ENCODE results near the gene PLEKHG4.
A peak's percentile ranks its signal among the peaks of the same experiment; 100 is the strongest.

PLEKHG4 gene

DNA sequence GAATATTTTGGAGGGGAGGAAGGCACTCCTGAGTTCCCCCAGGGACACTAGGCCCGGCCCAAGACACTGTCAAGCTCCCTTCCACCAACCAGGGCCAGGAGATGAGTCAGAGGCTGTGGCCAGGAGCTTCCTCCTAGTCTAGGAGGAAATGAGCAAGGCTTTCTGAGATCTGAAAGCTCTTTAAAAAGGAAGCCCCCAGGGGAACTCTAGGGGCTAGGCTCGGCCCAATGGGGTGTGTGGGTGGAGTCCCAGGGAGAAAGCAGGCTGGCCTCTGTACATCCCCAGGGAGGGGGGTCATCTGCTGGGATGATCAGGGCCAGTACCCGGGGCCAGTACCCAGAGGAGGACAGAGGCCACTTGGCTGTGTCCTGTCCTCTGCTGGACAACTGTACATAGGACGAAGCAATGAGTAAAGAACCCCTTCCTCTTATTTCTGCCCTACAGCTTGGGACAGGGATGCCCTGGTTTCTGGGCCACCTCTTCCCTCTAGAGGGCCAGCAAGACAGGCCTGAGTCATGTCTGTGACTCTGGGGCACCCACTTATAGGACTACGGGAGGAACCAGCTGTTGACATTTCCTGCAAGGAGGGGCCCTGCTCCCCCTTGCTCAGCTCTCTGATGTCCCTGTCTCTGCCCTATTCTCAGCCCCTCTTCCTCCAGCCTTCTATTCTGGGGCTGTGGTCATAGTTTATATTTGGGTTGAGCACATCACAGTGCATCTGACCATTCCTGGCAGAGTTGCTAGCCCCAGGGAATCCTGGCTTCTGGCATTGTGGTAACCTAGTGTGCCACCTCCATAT lies 34.7 kb upstream of the PLEKHG4 start:
- peak in 23 of 58 donors; percentile 14 to 61 (median 36) for DNase-seq

DNA sequence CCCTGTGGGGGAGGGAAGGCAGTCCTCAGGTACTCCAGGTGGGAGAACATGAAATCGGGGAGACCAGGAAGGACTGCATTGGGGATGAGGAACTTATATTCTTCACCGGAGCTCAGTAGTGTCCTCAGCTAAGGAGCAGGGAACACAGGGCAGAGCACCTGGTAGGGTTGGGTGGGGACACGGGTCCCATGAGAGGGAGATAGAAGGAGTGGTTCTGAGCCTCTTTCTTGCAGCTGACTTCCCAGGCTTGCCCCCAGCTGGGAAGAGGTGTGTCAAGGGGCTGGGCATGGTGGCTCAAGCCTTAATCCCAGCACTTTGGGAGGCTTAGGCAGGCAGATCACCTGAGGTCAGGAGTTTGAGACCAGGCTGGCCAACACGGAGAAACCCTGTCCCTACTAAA lies 34.1 kb upstream of the PLEKHG4 start:
- no peak for DNase-seq

DNA sequence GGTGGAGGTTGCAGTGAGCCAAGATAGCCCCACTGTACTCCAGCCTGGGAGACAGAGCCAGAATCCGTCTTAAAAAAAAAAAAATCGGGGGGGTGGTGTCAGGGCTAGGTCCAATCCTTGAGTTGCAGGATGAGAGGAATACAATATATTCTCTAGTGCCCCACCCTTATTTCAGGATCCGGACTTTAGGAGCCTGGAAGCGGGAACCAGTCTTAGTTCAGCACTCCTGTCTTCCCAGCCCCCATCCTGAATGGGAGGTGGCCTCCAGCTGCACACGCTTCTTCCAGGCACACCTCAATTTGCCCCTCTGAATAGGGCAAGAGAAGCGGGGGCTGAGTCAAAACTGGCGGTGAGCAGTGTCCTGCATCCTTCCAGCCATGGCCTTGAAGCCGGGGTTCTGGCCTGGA lies 33.7 kb upstream of the PLEKHG4 start:
- no peak for DNase-seq

DNA sequence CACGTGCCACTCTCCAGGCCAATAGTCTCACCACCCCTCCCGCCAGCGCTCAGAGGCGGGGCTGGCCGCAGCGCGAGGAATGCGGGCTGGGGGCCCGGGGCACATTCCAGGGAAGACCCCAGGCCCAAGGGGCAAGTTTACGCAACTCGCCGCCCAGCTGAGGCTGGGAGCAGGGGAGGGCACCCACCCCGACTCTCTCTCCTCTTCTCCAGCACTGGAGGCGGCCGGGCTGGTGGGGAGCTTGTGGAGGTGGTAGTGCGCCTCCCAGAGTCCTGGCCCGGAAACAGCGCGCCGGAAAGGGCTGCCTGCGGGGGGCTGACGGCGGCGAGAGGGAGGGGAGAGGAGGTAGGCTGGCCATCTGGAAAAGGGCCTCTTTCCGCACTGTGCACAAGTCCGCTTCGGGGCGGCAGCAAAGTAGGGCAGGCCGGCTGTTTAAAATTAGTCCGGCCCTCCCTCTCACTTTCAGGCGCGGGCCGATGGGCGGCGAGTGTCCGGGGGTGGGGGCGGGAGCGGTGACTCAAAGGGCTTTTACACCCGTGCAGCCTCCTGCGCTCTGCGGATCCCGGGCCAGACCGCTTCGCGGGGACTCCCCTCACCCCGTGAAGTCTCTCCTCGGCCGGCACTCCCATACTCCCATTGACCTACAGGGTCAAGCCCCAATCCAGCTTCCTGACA lies 33.1 kb upstream of the PLEKHG4 start:
- DNase-seq, result peak in 38 of 58 donors; percentile 18 to 79 (median 54)

DNA sequence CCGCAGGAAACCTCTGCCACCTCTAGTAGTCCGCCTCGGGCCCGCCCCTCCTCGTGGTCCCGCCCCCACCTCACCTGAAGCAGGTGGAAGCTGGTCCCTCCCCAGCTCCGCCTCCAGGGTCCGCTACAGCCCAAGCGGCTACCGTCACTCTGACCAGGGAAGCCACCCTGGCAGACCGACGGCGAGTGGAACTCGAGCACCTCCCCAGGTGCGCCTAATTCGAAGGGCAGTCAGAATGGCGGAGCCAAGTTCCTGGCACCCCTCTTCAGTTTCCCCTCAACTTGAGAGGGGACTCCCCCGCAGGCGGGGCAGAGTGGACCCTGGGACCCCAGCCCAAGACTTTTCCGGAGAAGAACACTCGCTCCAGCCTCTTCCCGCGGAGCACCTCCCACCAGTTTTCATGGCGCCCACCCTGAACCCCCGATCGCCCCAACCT lies 32.6 kb upstream of the PLEKHG4 start:
- DNase-seq, result no peak

DNA sequence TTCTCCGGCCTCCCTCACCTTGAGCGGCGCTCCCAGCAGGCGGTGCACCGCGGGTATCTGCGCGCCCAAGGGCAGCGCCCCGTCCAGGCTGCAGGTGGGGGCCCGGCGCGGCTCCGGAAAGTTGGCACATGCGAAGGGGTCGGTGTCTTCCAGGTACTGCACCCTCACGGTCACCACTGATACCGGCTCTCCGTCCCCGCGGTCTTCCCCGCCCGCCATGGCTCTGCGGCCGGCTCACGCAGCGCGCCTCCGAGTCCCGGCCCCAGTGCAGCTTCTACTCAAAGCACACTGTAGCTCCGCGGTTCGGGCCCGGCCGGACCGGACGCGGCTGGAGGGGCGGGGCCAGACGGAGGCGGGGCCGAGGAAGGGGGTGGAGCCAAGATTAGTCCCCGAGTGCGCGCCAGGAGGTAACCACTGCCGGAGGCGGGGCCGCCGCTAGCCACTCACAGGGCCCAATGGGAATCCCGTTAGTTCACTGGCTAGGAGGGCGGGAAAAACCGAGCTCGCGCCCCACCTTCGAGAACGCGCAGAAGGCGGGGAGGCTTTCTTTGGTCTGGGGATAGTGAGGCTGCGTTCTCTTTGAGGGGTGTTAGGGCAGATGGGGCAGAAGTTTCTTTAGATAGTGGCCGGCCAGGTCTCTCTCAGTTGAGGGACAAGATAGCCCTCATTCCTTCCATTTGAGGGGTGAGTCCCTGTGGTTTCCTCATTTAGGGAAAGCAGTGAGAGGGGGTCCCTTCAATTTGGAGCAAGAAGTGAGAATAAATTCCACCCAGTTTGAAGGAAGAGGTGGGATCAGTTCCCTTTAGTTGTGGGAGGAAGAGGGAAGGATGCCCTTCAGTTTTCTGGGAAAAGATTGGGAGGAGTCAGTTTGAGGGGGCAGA lies 31.9 kb upstream of the PLEKHG4 start, which contains the start of gene FHOD1:
Gene FHOD1, minus strand, starts transcription at position 290 of the 881 bp plus-strand sequence. Its CDS starts 71 bp downstream, at position 219.
- peak; percentile 40 to 97 (median 88) for DNase-seq

DNA sequence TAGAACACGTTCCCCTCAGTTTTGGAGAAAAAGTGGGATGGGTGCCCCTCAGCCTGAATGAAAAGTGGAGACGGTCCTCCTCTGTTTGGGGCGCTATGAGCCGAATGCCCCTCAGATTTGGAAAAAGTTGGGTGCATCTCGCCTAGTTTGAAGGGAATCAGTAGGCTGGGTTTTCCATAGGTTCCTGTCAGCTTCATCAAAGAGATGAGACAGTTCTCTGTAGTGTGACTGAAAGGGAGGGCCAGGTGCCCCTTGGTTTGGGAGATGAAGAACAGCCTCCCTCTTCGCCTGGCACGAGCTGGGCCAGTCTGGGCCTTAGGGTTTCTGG lies 31.3 kb upstream of the PLEKHG4 start:
- no peak for DNase-seq

DNA sequence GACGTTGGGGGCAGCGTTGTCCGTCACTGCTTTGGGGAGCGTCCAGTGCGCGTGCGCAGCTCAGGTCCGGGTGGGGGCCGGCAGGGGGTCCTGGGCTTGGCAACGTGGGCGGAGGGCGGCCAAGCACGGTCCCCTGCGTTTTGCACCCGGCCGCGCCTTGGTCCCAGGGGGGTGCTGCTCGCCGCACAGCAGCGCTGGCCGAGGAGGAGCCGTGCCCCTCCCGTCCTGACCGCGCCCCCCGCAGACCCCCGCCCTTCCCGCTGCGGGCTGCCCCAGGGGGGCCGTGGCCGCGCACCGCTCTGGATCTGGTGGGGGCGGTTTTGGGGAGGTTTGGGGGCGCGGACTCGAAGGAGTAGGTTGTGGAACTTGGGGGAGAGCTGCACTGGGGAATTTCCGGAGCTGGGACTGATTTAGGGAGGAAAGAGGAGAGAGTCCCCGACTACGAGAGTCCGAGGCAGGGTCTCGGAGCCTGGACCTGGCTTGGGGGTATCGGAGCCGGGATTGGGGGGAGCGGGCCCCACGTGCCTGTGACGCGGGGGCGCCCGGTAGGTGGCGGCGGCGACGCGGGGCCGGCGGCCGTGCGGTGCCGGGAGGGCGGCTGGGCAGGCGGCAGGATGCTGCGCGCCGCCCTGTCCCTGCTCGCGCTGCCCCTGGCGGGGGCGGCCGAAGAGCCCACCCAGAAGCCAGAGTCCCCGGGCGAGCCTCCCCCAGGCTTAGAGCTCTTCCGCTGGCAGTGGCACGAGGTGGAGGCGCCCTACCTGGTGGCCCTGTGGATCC lies 30.7 kb upstream of the PLEKHG4 start, which contains the start of gene SLC9A5:
Gene SLC9A5, plus strand, starts transcription at position 579 of the 777 bp plus-strand sequence. Its CDS starts 36 bp downstream, at position 615.
- peak in 5 of 58 donors; percentile 12 to 38 (median 18) for DNase-seq

DNA sequence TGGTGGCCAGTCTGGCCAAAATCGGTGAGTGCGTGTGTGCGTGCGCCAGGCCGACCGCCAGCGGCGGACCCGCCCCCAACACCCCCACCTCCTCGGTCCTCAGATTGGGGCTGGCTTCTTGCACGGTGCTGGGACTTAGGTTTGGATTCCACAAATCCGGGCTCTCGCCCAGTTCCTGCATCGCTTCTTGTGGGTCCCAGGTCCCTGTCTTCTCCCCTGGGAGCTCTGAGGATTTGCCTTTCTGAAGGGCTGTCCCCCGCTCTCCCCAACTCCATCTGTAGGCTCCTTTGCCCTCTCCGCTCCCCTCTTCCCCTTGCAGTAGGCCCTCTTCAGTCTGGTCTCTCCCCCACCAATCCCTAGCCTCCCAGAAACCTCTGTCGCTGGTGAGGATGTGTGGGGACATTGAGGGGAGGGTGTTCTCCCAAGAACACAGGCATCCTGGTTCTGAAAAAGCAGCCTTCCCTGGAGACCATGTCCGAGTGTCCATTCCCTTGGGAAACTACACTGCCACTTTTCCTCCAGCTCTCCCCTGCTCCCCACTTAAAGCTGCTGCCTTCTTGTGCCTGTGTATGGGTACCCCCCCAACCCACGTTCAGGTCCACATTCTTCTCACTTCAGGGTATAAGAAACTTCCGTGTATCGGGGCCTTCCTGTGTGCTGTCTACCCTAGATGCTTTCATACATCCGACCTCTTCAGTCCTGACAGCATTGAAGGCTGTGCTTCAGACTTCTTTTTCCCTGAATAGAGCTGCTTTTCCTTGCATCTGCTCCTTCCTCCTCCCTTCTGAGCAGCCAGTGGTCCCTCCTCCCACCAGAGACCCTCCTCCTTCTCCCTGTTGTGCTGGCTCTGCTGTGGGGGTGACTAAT lies 29.9 kb upstream of the PLEKHG4 start:
- no peak for DNase-seq

DNA sequence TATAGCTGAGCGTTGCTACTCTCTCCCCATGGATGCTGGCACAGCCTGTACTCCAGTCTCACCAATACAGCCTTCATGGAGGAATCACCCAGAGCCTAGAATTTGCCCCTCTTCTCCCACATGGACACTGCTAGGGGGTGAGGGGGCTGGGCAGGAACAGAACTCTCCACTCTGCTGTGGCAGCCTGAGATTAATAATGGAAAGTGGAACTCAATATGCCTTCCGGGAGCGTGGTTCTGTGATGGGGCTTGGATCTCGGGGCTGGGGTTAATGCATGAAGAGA lies 29.3 kb upstream of the PLEKHG4 start:
- no peak for DNase-seq

DNA sequence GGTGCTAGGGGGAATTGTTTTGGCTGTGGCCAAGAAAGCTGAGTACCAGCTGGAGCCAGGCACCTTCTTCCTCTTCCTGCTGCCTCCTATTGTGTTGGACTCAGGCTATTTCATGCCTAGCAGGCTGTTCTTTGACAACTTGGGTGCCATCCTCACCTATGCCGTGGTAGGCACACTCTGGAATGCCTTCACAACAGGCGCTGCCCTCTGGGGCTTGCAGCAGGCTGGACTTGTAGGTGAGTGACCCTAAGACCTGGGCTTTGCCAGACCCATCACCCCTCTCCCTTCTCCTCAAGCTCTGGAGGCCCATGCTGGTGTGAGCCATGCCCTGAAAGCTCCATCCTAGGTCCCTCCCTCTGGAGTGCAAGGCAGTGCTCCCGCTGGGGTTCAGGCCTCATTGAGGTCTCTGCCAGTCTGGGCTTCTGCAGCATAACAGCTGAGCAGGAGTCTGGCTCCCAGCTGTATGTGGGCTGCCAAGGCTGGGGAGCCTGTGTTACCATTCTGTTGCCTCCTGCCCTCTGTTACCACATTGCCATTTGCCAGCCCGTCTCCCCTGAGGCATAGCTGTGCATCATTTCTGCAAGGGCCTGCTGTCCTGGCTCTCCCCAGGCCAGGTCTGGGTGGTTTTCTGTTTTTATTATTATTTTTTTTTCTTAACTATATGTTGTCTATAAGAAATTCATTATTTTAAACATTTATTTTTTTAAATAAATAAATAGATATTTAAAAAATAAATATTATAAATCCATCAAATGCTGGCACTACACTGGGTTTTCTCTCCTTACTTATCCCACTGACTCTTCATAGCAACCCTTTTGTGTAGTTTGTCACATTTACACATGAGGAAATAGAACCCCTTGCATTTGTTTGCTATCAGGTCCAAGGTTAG lies 26.5 kb upstream of the PLEKHG4 start:
- peak in 18 of 58 donors; percentile 8 to 54 (median 38) for DNase-seq

DNA sequence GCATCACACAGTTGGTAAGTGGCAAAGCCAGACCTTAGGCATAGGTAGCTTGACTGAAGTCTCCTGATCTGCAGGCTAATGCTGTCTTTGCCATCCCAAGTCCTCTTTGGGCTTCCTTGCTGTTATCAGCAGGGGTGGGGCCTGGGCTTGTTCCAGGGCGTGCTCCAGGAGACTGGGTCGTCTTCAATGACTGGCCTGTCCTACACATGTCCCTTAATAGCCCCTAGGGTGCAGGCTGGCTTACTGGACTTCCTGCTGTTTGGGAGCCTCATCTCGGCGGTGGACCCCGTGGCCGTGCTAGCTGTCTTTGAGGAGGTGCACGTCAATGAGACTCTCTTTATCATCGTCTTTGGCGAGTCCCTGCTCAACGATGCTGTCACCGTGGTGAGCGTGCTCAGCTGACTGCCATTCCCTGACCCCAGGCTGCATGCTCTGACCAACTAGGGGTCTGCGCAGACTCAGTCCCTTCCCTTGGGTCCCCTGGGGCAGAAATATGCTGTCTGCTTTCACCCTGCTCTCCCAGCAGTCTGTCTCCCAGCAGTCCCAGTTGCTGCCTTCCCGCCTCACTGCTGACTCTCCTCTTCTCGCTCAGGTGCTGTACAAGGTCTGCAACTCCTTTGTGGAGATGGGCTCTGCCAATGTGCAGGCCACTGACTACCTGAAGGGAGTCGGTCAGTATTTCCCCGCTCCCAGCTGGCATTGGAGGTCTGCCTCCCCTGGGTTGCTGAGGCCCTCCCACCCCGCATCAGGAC lies 24.4 kb upstream of the PLEKHG4 start:
- no peak for DNase-seq

DNA sequence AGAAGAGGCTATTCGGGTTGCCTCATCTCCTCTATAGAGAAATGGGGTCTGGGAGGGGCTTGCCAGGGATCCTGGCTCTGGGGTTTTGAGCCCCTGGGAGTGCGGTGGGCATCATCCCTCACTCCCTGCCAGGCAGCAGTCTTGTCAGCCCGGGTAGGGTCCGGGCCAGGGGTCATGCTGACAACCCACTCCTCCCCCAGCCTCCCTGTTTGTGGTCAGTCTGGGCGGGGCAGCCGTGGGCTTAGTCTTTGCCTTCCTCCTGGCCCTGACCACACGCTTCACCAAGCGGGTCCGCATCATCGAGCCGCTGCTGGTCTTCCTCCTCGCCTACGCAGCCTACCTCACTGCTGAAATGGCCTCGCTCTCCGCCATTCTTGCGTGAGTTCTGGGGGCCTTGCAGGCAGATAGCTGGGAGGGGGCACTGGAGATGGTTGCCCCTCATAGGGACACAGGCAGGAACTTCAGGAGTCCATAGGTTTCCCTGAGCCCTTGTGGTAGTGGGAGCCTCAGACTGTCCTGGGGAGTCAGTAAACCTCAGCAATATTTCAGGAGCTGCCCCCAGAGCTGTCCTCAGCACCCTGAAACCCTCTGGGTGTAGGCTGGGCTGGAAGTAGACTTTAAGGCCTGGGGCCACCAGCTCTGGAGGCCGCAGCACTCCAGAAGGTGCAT lies 23.6 kb upstream of the PLEKHG4 start:
- no peak for DNase-seq

DNA sequence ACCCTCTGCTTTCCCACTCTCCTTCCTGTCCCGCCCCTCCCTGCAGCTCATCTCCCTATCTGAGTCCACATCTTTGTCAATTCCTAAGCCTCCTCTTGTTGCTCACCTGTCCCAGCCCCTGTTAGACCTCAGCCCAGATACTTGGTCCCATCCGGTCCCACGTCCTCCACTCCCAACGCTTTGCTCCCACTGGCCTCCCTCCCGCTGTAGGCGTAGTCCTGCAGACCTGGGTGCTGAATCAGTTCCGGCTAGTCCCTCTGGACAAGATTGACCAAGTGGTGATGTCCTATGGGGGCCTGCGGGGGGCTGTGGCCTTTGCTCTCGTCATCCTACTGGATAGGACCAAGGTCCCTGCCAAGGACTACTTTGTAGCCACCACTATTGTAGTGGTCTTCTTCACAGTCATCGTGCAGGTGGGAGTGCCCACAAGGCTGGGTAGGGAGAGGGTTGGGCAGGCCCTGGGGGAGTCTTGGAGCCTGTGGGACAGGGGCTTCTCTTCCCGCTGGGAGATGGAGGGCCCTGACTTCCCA lies 22.6 kb upstream of the PLEKHG4 start:
- no peak for DNase-seq

DNA sequence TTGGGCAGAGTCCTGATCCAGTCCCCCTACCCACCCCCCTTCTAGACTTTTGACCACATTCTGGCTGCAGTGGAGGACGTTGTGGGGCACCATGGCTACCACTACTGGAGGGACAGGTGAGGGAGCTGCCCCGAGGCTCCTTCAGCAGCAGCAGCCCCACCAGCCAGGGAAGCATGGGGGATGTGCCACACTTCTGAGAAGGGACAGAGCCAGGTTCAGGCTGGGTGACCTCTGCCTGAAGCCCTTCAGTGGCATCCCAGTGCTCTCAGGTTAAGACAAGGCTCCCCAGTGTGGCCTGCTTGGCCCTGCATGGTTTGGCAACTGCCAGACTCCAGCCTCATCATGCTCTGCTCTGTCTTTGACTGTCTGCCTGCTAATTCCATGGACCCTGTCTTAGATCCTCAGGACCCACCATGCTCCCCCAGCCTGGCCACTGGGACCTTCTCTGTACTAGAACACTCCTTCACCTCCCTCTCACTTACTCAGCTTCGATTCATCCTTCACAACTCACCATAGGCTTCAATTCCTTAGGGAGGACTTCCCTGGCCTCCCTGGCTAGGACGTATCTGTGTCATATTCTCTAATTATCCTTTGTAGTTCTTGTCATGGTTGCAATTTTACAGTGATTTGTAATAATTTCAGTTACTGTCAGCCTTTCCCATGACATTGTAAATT lies 21.7 kb upstream of the PLEKHG4 start:
- DNase-seq, result no peak

DNA sequence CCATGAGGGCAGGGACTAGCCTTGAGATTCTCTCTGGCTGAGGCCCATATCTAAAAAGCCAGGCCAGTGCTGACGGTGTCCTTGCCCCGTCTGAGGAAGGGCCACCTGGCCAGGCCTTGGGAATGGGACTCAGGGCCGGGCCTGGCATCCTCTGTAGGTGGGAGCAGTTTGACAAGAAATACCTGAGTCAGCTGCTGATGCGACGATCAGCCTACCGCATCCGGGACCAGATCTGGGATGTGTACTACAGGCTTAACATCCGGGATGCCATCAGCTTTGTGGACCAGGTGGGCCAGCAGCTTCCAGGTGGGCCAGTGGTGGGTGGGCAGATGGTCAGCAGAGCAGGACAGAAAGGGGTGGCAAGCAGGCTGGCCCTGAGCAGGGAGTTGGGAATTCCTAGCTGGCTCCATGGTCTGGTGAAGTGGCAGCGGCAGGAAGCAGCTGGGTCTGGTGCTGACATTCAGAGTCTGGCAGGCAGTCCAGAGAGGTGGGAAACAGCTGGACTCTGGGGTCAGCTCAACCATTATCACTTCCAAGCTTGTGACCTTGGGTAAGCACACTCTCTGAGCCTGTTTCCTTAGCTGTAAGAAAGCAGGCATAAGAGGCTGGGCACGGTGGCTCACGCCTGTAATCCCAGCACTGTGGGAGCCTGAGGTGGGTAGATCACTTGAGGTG lies 21.0 kb upstream of the PLEKHG4 start:
- DNase-seq, result no peak
